COLO829 (cell line): ENCODE measurements around the gene HDAC9.
A peak's percentile ranks its signal among the peaks of the same experiment; 100 is the strongest.
"Not testable (repeated sequence)": the region's sequence is repeated elsewhere in the genome, so short reads cannot be mapped to it uniquely, and the experiment has no call there.

ENCODE experiments used
- DNase-seq: peaks from one replicate; pipeline ENCODE4 v3.0.0; 2012; ENCODE audit warnings: low spot score

The HDAC9 gene

GRCh38 chr7:19026888-19027287, 531.3 kb downstream of the HDAC9 start:
- DNase-seq, result no peak

DNA sequence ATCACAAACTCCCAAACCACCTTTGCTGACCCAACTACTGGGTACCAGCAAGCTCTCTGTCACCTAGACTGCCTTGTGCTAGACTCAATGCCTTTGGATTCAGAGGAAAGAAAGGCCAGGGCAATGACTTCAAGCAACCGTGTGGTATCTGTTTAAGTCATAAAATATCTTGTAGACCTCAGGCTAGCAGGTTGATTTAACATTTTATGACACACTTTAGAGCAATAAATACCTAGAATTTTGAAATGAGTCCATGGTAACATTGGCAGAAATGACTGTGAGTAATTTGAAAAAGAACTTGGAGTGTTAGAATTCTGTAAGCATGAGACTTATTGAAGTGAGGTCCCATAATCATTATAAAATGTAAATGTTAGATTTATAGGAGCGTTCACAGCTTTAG, 534.7 kb downstream of the HDAC9 start:
- no peak for DNase-seq

GRCh38 chr7:19032942-19033341, 537.4 kb downstream of the HDAC9 start:
- DNase-seq, result not testable (repeated sequence)

DNA sequence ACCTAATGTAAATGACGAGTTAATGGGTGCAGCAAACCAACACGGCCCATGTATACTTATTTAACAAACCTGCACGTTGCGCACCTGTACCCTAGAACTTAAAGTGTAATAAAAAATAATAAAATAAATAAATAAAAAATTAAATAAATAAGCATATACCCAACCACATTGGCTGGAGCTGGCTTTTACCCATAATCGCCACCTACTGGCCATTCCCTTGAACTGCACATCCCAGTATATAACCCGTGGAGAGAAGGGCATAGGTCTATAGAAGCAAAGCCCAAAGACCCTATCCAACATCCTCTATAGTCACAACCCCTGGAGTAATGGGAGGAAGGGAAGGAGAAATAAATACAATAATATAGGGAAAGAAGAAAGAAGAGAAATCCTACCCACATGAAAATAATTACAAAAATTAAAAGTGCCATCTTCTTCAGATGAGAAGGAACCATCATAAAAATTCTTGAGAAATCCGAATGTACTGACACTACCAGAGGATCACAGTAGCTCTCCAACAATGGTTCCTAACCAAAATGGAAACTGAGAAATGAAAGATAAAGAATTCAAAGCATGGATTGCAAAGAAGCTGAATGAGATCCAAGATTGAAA, 556.3 kb downstream of the HDAC9 start:
- peak; percentile 53 for DNase-seq
